DMS114 treated with DMSO at 0.1 percent for 48 hours (cell line): ENCODE measurements around the gene PBX3.

Source experiments
- DNase-seq: peaks from one replicate; lab custom pipeline; 2025; ENCODE audit not compliant: unreplicated experiment; lab: John Stamatoyannopoulos, UW

The PBX3 gene

GRCh38 chr9:125990793-125991220 is 243.6 kb downstream of the PBX3 start:
- DNase-seq: no peak

GRCh38 chr9:125991886-125992529 is 244.8 kb downstream of the PBX3 start:
- DNase-seq: no peak

DNA sequence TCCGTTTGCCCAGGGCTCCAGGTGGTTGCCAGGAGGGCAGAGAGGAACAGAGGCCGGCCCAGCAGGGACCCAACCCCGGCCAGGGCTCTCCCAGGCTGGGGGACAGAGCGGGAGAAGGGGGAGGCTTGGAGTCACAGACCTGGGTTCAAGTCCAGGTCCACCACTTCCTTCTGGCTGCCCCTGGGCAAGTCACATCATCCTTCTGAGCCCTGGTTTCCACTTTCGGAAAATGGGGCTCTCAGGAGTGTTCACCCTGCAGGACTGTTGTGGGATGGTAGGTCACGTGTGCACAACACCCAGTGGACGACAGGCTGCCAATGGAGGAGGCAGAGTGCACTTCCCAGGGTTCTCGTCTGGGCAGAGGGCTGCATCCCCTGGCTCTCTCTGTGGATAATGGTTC is 245.4 kb downstream of the PBX3 start:
- DNase-seq: no peak

DNA sequence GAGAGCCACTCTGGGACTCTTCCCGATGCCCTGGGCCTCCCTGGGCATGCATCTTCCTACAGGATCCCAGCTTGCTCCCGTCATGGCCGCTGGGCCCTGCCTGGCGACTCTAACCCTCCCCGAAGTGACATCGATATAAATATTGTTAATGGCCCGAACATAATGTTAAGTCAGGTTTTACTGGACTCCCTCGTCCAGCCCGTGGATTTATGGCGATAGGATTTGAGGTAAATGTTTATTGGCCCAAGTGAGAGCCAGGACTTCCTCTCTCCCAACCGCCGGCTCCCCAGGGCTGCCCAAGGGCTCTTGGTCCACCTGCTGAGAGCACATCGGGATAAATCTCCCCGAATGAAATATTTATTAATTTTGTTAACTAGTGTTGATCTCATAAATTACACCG is 246.3 kb downstream of the PBX3 start:
- DNase-seq: no peak

DNA sequence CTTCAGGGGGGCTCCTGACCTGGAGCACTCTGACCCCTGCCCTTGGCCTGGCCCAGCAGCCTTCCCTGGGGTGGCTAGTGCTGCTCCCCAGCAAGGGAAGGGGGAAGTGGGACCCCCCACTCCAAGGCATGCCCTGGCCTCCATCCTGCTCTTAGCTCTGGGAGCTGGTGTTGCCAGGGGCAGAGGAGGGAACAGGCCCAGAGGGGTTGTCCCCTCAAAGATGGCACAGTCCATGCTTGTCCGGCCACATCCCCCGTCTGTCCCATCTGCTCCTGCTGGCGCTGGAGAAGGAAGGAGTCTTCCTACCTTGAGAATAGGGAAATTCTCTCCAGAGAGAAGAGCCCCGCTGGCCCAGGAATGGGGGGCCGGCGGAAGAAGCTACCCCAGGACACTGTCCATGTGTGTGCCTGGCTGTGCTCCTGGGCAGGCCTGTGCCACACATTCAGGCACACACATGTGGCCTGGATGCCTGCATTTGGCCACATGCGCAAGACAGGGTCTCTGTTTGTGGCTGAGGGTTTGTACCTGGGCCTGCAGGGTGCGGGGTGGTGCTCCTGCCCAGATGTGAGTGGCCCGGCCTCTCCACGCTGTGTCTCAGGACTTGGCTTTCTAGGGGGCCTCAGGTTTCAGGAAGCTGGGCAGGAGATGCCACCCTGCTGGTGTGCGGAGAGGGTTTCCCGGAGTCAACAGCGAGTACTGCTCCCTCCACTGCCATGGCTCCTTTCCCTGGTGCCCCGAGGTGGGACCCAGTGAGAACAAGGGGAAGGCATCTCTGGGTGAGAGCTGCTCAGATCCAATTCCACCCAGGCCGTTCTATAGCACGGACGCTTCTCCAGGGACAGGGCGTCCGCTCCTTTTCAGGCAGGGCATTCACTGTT is 247.1 kb downstream of the PBX3 start:
- no peak for DNase-seq

- DNase-seq: no peak
Observed at GRCh38 chr9:125995006-125995405, 247.8 kb downstream of the PBX3 start.

- no peak for DNase-seq
Observed at GRCh38 chr9:125995706-125996105, 248.5 kb downstream of the PBX3 start.

GRCh38 chr9:125996791-125997190 is 249.6 kb downstream of the PBX3 start:
- DNase-seq: no peak

GRCh38 chr9:125997196-125997823 is 250.1 kb downstream of the PBX3 start:
- DNase-seq: no peak

DNA sequence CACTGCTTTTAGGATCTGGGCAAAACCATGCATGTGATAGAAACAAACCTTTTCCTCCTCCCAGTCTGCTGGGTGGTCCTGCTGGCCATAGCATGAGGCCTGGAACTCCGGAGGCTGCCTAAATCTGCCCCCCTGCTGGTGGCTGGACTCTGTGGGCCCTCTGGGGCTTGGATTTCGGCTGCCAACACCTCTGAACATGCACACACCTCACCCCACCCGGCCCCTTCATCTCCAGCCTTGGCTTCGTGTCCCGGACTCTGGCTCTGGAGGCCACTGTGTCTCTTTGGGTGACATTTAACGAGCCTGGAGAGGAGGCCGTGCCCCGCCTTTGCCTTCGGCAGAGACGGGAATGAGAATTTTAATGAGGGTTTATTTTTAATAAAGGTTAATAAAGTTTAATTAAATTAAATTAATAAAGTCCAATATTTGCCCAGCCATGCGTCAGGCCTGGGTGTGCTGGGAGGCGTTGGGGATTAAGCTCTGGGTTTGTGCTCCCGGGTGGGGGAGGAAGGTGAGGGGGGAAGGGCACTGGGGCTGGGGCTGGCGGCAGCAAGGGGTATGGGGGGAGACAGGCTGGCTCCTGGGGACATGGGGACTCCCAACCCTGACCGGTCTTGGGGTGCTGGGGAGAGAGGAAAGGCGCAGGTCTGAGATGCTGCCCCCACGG is 251.8 kb downstream of the PBX3 start:
- DNase-seq: no peak

DNA sequence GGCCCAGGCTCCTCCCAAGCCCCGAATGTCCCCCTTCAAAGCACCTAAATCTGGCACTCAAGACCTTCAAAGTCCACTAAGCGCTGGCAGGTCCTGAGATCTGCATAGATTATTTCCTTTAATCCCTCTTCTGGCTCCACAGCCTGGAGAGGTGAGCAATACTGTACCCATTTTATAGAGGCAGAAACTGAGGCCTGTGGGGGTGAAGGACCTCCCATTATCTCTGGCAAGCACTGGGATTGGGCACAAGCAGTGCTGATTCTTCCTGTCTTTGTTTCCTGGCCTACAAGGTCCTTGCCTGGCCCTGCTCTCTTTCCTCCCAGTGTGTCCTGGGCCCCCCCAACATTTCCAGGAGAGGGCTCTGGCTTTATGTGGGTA is 252.3 kb downstream of the PBX3 start:
- DNase-seq: no peak

GRCh38 chr9:126000256-126000655 is 253.1 kb downstream of the PBX3 start:
- DNase-seq: no peak

DNA sequence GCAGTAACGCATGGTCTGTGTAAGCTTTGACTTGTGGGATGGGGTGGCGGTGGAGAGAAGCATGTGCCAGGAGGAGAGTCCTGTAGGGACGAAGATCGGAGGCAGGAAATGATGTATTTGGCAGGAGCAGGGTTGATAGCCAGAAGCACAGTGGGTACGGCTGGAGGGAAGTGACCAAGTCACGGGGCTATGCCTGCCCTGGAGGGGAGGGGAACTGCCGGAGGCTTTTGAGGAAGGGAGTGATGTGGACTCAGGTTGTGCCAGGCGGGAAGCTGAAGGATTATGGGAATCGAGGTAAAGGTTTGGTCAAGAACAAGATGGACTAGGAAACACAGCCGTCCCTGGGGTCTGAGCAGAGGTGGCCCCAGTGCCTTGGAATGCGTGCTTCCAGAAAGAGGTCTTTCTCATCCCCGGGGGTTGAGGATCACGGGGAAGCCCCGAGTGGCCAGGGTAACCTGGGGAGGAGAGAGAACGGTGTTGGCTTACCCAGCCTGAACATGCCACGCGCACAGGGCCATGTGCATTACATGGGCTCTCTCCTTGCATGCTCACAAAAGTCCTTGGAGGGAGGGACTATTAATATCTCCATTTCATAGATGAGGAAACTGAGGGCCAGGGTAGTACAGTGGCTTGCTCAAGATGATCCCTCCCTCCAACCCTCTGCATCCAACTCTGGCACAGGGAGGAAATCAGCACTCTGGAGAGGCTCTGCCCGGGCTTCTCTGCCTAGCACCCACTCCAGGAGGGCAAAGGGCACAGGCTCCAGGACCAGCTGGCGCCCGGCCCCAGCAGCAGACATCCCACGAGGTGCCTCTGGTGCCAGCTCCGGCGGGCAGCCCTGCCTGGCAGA is 253.8 kb downstream of the PBX3 start:
- DNase-seq: no peak

DNA sequence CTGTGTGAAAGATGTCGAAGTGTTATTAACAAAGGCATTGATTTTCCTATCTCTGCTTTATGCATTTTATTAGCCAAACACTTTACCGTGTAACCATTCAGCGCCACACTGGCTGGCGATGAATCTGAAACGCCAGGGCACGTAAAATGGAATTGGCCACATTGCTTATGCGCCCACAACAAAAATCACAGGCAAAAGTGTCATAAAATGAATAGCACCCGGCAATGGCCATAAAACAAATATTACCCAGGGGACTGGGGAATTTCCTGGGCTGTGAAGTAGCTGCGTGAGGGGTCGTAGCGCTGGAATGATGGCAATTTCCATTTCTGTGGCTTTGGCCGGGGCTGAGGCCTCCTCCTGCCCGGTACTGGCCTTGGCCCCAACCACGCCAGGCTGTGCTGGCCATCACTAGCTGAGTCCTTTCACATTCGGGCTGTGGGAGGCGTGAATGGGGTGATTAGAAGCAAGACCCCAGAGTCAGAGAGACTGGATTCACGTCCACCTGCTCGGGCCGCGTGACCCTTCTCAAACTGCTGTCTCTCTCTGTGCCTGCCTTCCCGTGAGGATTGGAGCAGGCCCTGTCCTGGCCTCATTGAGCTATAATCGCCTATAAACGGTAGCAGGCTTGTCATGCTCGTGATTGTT is 254.5 kb downstream of the PBX3 start:
- no peak for DNase-seq

DNA sequence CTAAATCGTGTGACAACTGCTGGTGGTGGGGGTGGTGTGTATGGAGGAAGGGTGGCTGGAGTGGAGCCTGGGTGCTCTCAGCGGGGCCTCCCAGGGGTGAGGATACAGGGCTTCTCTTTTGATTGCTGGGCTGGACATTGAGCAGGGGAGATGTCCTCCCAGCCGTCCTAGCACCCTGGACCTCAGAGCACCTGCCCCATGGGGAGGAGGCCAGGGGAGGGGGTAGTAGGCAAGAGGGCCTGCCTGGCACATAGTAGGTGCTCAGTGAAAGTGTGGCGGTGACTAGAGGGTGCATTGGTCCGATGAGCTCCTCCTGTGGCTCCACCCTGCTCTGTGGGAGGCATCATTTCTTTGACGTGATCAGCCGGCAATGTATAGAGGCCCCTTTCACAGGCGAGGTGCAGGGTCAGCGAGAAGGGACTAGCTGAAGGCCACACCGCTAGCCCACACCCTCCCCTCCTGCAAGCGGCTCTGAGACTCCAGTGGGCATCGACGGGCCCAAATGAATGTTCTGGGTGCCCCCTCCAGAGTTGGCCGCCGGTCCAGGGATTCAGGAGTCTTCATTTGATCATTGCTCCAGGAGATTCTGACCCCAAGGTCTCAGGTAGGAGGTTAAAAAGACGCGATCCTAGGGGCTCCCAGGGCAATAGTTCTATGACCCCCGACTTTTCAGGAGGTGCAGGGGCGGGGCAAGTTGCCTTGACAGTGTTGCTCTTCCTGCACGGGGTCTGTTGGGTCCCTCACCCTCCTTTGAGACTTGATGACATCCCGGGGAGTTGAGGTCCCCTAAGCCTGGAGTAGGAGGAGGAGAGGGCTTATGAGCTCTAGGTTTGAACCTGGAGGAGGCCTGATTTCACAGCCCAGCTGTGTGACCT is 255.5 kb downstream of the PBX3 start:
- DNase-seq: no peak

- no peak for DNase-seq
Observed at GRCh38 chr9:126009047-126009446, 261.9 kb downstream of the PBX3 start.

DNA sequence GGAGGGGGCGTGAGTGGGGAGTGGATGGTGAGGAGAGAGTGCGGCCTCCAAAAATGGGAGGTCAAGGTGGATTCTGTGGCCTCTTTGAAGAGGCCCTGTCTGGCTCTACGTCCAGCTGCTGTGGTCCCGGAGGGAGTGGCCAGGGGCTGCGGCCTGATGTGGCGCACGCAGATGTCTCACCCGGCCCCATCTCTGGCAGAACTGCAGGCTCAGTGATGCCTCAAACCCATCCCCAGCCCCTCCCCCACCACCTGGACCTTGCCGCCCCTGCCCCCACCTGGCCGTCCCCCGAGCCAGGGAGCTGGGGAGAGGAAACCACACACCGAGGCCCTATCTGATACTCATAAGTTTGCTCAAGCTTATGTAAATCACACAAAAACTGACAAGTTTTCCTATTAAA is 267.6 kb downstream of the PBX3 start:
- DNase-seq: no peak

- DNase-seq: no peak
Observed at GRCh38 chr9:126015424-126015823, 268.3 kb downstream of the PBX3 start.

GRCh38 chr9:126016579-126017290 is 269.6 kb downstream of the PBX3 start:
- no peak for DNase-seq
